HepG2 (cell line): Measurements from ENCODE around the gene MRPS35. TPM values are rescaled to one million over a fixed set of nuclear protein-coding genes. Genes with fewer than 3 reads are reported as not detected.

Source experiments
- ATAC-seq: fragments of 200-7000 bp; cut with Tn5 transposase; 3 replicates; pipeline ENCODE4 v1.9.1; 2020; ENCODE audit warnings: mild to moderate bottlenecking, moderate library complexity
- BruUV-seq: library from RNA; stranded (reverse); fragments of 400-500 nt; replicated peaks from 2 replicates; lab custom pipeline; 2021; lab: Mats Ljungman, UMichigan
- CTCF ChIA-PET: fragments of 300-600 bp; formaldehyde crosslinking; extraction: SDS; loops from one replicate; lab custom pipeline; 2021; ENCODE audit warnings: low total read pairs, inconsistent platforms, low intra/inter-chr PET ratio; lab: Yijun Ruan, JAX
- POLR2A ChIA-PET: fragments of 350-600 bp; sonication (Branson Sonifier 250); formaldehyde crosslinking; loops from one replicate; lab custom pipeline; 2020; ENCODE audit warnings: antibody characterized with exemption, inconsistent platforms; lab: Yijun Ruan, JAX
- DNase-seq: peaks from one replicate; pipeline ENCODE4 v3.0.0-alpha.2; 2015; ENCODE audit warnings: low spot score
- FAIRE-seq: peaks from 3 replicates; lab custom pipeline; 2011; peaks lifted over from hg19 to GRCh38; lab: Jason Lieb, UNC
- H2AFZ ChIP-seq: one replicate; pipeline ENCODE4 v1.6.1; 2011; ENCODE audit warnings: low read length, inconsistent platforms
- H3K27ac ChIP-seq: fragments of 300-600 bp; 3 replicates; pipeline ENCODE4 v1.8.0; 2011; ENCODE audit warnings: mixed run types, mild to moderate bottlenecking, mixed read lengths, low read length, inconsistent platforms; ENCODE audit not compliant: insufficient read depth; ENCODE audit errors: extremely low read length
- H3K27me3 ChIP-seq, 2 experiments: fragments of 200-600 bp in 1 of 2; 2 replicates in 1 of 2; 3 replicates in 1 of 2; pipeline versions ENCODE4 v1.6.0 to v1.8.0; 2011; ENCODE audit warnings: low read length in 2 of 2, mild to moderate bottlenecking in 2 of 2, moderate library complexity in 2 of 2, inconsistent platforms in 1 of 2; ENCODE audit not compliant: insufficient read depth in 2 of 2, control insufficient read depth in 1 of 2
- H3K36me3 ChIP-seq, 2 experiments: fragments of 200-600 bp in 1 of 2; replicated peaks in 1 of 2; 2 replicates in 1 of 2; 3 replicates in 1 of 2; pipeline versions ENCODE4 v1.5.1 to v1.8.0; 2011; ENCODE audit warnings: low read length in 2 of 2, inconsistent platforms in 1 of 2; ENCODE audit not compliant: insufficient read depth in 2 of 2, control insufficient read depth in 1 of 2
- H3K4me1 ChIP-seq: 2 replicates; pipeline ENCODE4 v1.5.1; 2012; ENCODE audit warnings: low read length, inconsistent platforms; ENCODE audit not compliant: insufficient read depth
- H3K4me2 ChIP-seq: 2 replicates; pipeline ENCODE4 v1.6.0; 2011; ENCODE audit warnings: low read depth, low read length, inconsistent platforms
- H3K4me3 ChIP-seq, 3 experiments: fragments of 200-600 bp in 1 of 3; sonication (generic), shearing (Covaris generic) in 1 of 3; replicated peaks in 1 of 3; 2 replicates each; pipeline ENCODE4 v1.5.1; 2011 to 2016; ENCODE audit warnings: low read length in 3 of 3, inconsistent platforms in 2 of 3, low read depth in 2 of 3, mild to moderate bottlenecking in 2 of 3, control low read depth in 1 of 3, mixed read lengths in 1 of 3; ENCODE audit not compliant: insufficient read depth in 1 of 3
- H3K79me2 ChIP-seq: one replicate; pipeline ENCODE4 v1.6.1; 2011; ENCODE audit warnings: low read length, inconsistent platforms; ENCODE audit not compliant: insufficient read depth
- H3K9ac ChIP-seq: 2 replicates; pipeline ENCODE4 v1.6.0; 2011; ENCODE audit warnings: mild to moderate bottlenecking, low read depth, low read length, inconsistent platforms; ENCODE audit not compliant: insufficient read depth
- H3K9me3 ChIP-seq: 2 replicates; pipeline ENCODE4 v1.5.1; 2012; ENCODE audit warnings: mild to moderate bottlenecking, low read length
- H4K20me1 ChIP-seq: 2 replicates; pipeline ENCODE4 v1.6.0; 2011; ENCODE audit warnings: inconsistent platforms, mild to moderate bottlenecking, low read length, moderate library complexity; ENCODE audit not compliant: insufficient read depth
- FOXO4 ChIP-seq: sonication (generic); formaldehyde crosslinking; conservative IDR thresholded peaks from 2 replicates; pipeline ENCODE4 v1.8.1; 2023; ENCODE audit warnings: missing genetic modification reagents
- KDM5B ChIP-seq: sonication (generic); formaldehyde crosslinking; IDR thresholded peaks from 2 replicates; pipeline ENCODE4 v1.4.0; 2020; ENCODE audit warnings: missing genetic modification reagents, mild to moderate bottlenecking, borderline replicate concordance
- MBNL3 ChIP-seq: fragments of 250-450 bp; sonication (Bioruptor Pico); conservative IDR thresholded peaks from 2 replicates; pipeline ENCODE4 v1.8.0; 2022; ENCODE audit warnings: mild to moderate bottlenecking, inconsistent platforms
- TGIF2 ChIP-seq: IDR thresholded peaks from 2 replicates; pipeline ENCODE4 v1.6.1; 2016; ENCODE audit warnings: control low read depth, missing compliant biosample characterization
- ZFP1 ChIP-seq: IDR thresholded peaks from 2 replicates; pipeline ENCODE4 v1.6.1; 2016
- ZNF251 ChIP-seq: sonication (generic); formaldehyde crosslinking; IDR thresholded peaks from 2 replicates; pipeline ENCODE4 v1.9.0; 2021; ENCODE audit warnings: mild to moderate bottlenecking, missing genetic modification reagents
- ZNF326 ChIP-seq: sonication (generic); formaldehyde crosslinking; IDR thresholded peaks from 2 replicates; pipeline ENCODE4 v1.4.0; 2020; ENCODE audit warnings: missing genetic modification reagents, borderline replicate concordance
- ZNF598 ChIP-seq: sonication (generic); formaldehyde crosslinking; IDR thresholded peaks from 2 replicates; pipeline ENCODE4 v1.5.1; 2020; ENCODE audit warnings: mild to moderate bottlenecking, missing genetic modification reagents, borderline replicate concordance
- ZNF619 ChIP-seq: sonication (generic); formaldehyde crosslinking; IDR thresholded peaks from 2 replicates; pipeline ENCODE4 v1.4.0; 2020; ENCODE audit warnings: mild to moderate bottlenecking, missing genetic modification reagents
- WGBS: methylation state at CpG from one replicate; pipeline ENCODE4 v1.1.6; 2017; ENCODE audit warnings: low lambda C conversion rate; 5-methylcytosine and 5-hydroxymethylcytosine counted together
- in situ Hi-C: cut with HindIII; loops from 2 replicates; pipeline ENCODE4 v1.10.0; 2017; ENCODE audit warnings: low pct_unique_long_range_greater_than_20kb; ENCODE audit not compliant: extremely low pct_ligation_motif_present
- intact Hi-C: fragments of 100-400 bp; cut with micrococcal nuclease; formaldehyde crosslinking; loops from one replicate; pipeline ENCODE4 v1.10.0; 2022; ENCODE audit not compliant: unreplicated experiment
- polyA plus RNA-seq, 8 experiments: library from polyadenylated mRNA; depleted of rRNA in 3 of 8; stranded (reverse) in 7 of 8; unstranded in 1 of 8; fragments of >200 nt; fragmentation: Illumina TruSeq in 4 of 8; extraction: Trizol in 4 of 8; gene quantifications; 2 replicates each; pipeline versions ENCODE4 v1.2.1 to v1.2.3, GENCODE V29; 2011 to 2016; ENCODE audit warnings: low read depth in 4 of 8, missing spikeins in 1 of 8, mixed read lengths in 1 of 8; ENCODE audit not compliant: insufficient read depth in 1 of 8
- total RNA-seq, 5 experiments: library from RNA; depleted of rRNA; stranded (reverse); fragments of >200 nt; fragmentation: Illumina TruSeq; extraction: Trizol; gene quantifications; 2 replicates each; pipeline ENCODE4 v1.2.3, GENCODE V29; 2016; ENCODE audit warnings: low read depth in 1 of 5

The MRPS35 gene
- total and polyA plus RNA-seq, 2 of the 13 experiments (the other 11 are each of a cell fraction or from before 2014, with no cell fraction given): 63.4 to 104 TPM

- Histone ChIP-seq H3K4me1 (peaks cover 40% of the 10 kb centered on the region), H2AFZ (no peak overlapping the region), H3K36me3 (no peaks in the 10 kb centered on the region; a peak in 1 of 5 replicates), H3K27ac (no peak overlapping the region), H3K9me3 (no peaks in the 10 kb centered on the region), H3K4me3 (no peak overlapping the region), H3K4me2 (no peak overlapping the region), H3K79me2 (peaks cover 17% of the 10 kb centered on the region), H3K27me3 (peaks cover 0 to 3% of the 10 kb centered on the region in 2 experiments; a peak in 1 of 5 replicates), H3K9ac (no peak overlapping the region), H4K20me1 (0 out of 2 replicates have a peak, but pooled peaks cover 2% of the 10 kb centered on the region)
- no TSS peak for BruUV-seq
- DNase-seq (no peak), ATAC-seq (no peak), FAIRE-seq (no peak)
- WGBS: 80% methylated on average over 2 of the region's 2 CpGs
- ChIA-PET POLR2A (no interaction called here), CTCF (no interaction called here)
- TF ChIP-seq TGIF2 (CRISPR knock-in tag): no peak
- no peak for TF ChIP-seq ZNF619 (CRISPR knock-in tag)
- TF ChIP-seq ZNF598 (CRISPR knock-in tag): no peak
- TF ChIP-seq FOXO4: no peak
- TF ChIP-seq ZNF251 (CRISPR knock-in tag): no peak
- no peak for TF ChIP-seq ZNF326 (CRISPR knock-in tag)
- no peak for TF ChIP-seq MBNL3 (CRISPR knock-in tag)
- TF ChIP-seq ZFP1 (CRISPR knock-in tag): no peak
- TF ChIP-seq KDM5B (CRISPR knock-in tag): no peak
- intact Hi-C loops: loop anchor here (10.0 kb wide), 2 partner anchors 152 to 182 kb away; partner anchors contain the start of gene PPFIBP1
- in situ Hi-C loops: no loop called here
Observed at GRCh38 chr12:27707216-27707615, 3.4 kb upstream of the MRPS35 start.
